Fibroblast of peridontal ligament (primary cell): Measurements from ENCODE around the gene DOCK8.
A peak's percentile ranks its signal among the peaks of the same experiment; 100 is the strongest.

Source experiments
- DNase-seq: peaks from one replicate; pipeline ENCODE4 v3.0.0-alpha.2; 2010; ENCODE audit errors: extremely low read depth

Gene DOCK8

GRCh38 chr9:495739-496138 is 281.1 kb downstream of the DOCK8 start:
- no peak for DNase-seq

- no peak for DNase-seq
Observed at GRCh38 chr9:503326-503725, 288.7 kb downstream of the DOCK8 start.

- DNase-seq = peak; percentile 2
Observed at GRCh38 chr9:503881-504852, 289.5 kb downstream of the DOCK8 start, which contains the start of gene KANK1. Gene KANK1, plus strand, starts transcription at chr9:504695.

GRCh38 chr9:504921-505740 is 290.5 kb downstream of the DOCK8 start:
- DNase-seq = no peak

- DNase-seq = no peak
Observed at GRCh38 chr9:505741-506059, 291.0 kb downstream of the DOCK8 start.

- DNase-seq = no peak
Observed at GRCh38 chr9:506281-506680, 291.6 kb downstream of the DOCK8 start.

- DNase-seq = no peak
Observed at GRCh38 chr9:511861-512260, 297.2 kb downstream of the DOCK8 start.

GRCh38 chr9:512555-513272 is 298.0 kb downstream of the DOCK8 start:
- DNase-seq = no peak
